ENCODE data around the gene KPNA2. TPM values are rescaled to one million over a fixed set of nuclear protein-coding genes. Genes with fewer than 3 reads are reported as not detected.
A peak's percentile ranks its signal among the peaks of the same experiment; 100 is the strongest.

Gene KPNA2
- total and polyA plus RNA-seq, 2 of the 13 experiments (the other 11 are each of a cell fraction or from before 2014, with no cell fraction given), result 111 to 305 TPM

DNA sequence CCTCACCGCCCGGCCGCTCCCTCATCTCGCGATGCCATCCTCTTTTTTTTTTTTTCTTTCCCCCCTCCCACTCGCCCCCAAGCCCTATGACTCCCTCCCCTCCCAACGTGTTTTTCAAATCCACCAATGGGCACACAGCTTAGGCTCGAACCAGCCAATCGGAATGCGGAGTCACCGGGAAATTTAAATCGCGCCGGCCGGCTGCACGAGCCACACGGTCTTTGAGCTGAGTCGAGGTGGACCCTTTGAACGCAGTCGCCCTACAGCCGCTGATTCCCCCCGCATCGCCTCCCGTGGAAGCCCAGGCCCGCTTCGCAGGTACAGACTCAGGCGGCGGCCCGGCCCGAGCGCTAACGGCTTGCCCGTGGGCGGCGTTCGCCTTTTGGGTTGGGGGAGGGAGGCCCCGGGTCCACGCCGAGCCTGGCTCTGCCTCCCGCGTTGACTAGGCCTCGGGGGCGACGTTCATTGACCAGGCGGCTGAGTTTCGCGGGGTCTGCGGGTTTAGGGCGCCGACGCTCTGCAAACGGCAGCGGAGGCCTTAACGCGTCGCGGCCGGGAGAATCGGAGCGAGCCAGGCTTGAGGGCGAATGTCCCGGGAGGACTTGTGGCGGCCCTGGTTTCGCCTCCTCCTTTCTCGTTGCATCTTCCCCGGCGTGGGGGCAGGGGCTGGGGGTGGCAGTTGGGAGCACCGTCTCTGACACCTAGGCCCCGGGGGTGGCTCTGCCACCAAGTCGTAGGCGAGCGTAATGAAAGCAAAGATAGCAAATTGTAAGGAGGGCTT is at the start of gene KPNA2 (continued):
- TF ChIP-seq, protein P1, sequence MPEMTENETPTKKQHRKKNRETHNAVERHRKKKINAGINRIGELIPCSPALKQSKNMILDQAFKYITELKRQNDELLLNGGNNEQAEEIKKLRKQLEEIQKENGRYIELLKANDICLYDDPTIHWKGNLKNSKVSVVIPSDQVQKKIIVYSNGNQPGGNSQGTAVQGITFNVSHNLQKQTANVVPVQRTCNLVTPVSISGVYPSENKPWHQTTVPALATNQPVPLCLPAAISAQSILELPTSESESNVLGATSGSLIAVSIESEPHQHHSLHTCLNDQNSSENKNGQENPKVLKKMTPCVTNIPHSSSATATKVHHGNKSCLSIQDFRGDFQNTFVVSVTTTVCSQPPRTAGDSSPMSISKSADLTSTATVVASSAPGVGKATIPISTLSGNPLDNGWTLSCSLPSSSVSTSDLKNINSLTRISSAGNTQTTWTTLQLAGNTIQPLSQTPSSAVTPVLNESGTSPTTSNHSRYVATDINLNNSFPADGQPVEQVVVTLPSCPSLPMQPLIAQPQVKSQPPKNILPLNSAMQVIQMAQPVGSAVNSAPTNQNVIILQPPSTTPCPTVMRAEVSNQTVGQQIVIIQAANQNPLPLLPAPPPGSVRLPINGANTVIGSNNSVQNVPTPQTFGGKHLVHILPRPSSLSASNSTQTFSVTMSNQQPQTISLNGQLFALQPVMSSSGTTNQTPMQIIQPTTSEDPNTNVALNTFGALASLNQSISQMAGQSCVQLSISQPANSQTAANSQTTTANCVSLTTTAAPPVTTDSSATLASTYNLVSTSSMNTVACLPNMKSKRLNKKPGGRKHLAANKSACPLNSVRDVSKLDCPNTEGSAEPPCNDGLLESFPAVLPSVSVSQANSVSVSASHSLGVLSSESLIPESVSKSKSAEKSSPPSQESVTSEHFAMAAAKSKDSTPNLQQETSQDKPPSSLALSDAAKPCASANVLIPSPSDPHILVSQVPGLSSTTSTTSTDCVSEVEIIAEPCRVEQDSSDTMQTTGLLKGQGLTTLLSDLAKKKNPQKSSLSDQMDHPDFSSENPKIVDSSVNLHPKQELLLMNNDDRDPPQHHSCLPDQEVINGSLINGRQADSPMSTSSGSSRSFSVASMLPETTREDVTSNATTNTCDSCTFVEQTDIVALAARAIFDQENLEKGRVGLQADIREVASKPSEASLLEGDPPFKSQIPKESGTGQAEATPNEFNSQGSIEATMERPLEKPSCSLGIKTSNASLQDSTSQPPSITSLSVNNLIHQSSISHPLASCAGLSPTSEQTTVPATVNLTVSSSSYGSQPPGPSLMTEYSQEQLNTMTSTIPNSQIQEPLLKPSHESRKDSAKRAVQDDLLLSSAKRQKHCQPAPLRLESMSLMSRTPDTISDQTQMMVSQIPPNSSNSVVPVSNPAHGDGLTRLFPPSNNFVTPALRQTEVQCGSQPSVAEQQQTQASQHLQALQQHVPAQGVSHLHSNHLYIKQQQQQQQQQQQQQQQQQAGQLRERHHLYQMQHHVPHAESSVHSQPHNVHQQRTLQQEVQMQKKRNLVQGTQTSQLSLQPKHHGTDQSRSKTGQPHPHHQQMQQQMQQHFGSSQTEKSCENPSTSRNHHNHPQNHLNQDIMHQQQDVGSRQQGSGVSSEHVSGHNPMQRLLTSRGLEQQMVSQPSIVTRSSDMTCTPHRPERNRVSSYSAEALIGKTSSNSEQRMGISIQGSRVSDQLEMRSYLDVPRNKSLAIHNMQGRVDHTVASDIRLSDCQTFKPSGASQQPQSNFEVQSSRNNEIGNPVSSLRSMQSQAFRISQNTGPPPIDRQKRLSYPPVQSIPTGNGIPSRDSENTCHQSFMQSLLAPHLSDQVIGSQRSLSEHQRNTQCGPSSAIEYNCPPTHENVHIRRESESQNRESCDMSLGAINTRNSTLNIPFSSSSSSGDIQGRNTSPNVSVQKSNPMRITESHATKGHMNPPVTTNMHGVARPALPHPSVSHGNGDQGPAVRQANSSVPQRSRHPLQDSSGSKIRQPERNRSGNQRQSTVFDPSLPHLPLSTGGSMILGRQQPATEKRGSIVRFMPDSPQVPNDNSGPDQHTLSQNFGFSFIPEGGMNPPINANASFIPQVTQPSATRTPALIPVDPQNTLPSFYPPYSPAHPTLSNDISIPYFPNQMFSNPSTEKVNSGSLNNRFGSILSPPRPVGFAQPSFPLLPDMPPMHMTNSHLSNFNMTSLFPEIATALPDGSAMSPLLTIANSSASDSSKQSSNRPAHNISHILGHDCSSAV (CRISPR knock-in tag; IDR thresholded peaks at IDR 0.05; ENCODE audit: borderline replicate concordance), result peak; percentile 59; the same call in 1 of the 2 replicates
- TF ChIP-seq ZNF615 (CRISPR knock-in tag; IDR thresholded peaks at IDR 0.05; ENCODE audit: borderline replicate concordance) (peak; percentile 22; the same call in 1 of the 2 replicates), ZBTB25 (CRISPR knock-in tag; IDR thresholded peaks at IDR 0.05) (peak; percentile 28; the same call in 1 of the 2 replicates), NFKB2 (CRISPR knock-in tag; IDR thresholded peaks at IDR 0.05; ENCODE audit: borderline replicate concordance) (peak; percentile 95), KDM5B (CRISPR knock-in tag; IDR thresholded peaks at IDR 0.05; ENCODE audit: borderline replicate concordance) (peak; percentile 99), CREB1 (IDR thresholded peaks at IDR 0.05) (peak; percentile 82), CREB1 (CRISPR knock-in tag; IDR thresholded peaks at IDR 0.05) (peak; percentile 92), ZNF10 (CRISPR knock-in tag; IDR thresholded peaks at IDR 0.05; ENCODE audit: borderline replicate concordance, low read depth) (no peak), MTERF4 (CRISPR knock-in tag; IDR thresholded peaks at IDR 0.05) (peak; percentile 64; the same call in 1 of the 2 replicates), ZNF616 (CRISPR knock-in tag; IDR thresholded peaks at IDR 0.05; ENCODE audit: low read depth) (peak; percentile 77; the same call in 1 of the 2 replicates), NR2C2 (CRISPR knock-in tag; IDR thresholded peaks at IDR 0.05; ENCODE audit: borderline replicate concordance) (peak; percentile 58; the same call in 1 of the 2 replicates), ZNF101 (CRISPR knock-in tag; IDR thresholded peaks at IDR 0.05; ENCODE audit: borderline replicate concordance, low read depth) (no peak)
- TF ChIP-seq, protein P2, sequence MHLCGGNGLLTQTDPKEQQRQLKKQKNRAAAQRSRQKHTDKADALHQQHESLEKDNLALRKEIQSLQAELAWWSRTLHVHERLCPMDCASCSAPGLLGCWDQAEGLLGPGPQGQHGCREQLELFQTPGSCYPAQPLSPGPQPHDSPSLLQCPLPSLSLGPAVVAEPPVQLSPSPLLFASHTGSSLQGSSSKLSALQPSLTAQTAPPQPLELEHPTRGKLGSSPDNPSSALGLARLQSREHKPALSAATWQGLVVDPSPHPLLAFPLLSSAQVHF (CRISPR knock-in tag; IDR thresholded peaks at IDR 0.05), result peak; percentile 98
- TF ChIP-seq, protein P3, sequence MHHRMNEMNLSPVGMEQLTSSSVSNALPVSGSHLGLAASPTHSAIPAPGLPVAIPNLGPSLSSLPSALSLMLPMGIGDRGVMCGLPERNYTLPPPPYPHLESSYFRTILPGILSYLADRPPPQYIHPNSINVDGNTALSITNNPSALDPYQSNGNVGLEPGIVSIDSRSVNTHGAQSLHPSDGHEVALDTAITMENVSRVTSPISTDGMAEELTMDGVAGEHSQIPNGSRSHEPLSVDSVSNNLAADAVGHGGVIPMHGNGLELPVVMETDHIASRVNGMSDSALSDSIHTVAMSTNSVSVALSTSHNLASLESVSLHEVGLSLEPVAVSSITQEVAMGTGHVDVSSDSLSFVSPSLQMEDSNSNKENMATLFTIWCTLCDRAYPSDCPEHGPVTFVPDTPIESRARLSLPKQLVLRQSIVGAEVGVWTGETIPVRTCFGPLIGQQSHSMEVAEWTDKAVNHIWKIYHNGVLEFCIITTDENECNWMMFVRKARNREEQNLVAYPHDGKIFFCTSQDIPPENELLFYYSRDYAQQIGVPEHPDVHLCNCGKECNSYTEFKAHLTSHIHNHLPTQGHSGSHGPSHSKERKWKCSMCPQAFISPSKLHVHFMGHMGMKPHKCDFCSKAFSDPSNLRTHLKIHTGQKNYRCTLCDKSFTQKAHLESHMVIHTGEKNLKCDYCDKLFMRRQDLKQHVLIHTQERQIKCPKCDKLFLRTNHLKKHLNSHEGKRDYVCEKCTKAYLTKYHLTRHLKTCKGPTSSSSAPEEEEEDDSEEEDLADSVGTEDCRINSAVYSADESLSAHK (CRISPR knock-in tag; IDR thresholded peaks at IDR 0.05; ENCODE audit: borderline replicate concordance), result 0 out of 2 replicates have a peak, but pooled peaks have one; percentile 53

Data from HepG2 (cell line).